Activated CD8-positive, alpha-beta memory T cell treated with anti-CD3 and anti-CD28 coated beads for 36 hours (primary cell): ENCODE results near the gene LMF2. TPM values are rescaled to one million over a fixed set of nuclear protein-coding genes. Genes with fewer than 3 reads are reported as not detected.

Experiments used
- CTCF ChIA-PET: fragments of 350-600 bp; sonication (Branson Sonifier 250); formaldehyde crosslinking; loops from one replicate; lab custom pipeline; 2021; ENCODE audit warnings: antibody characterized with exemption; lab: Charles Lee
- POLR2A ChIA-PET: fragments of 350-600 bp; sonication (Branson Sonifier 250); formaldehyde crosslinking; loops from one replicate; lab custom pipeline; 2021; ENCODE audit warnings: antibody characterized with exemption; lab: Charles Lee
- total RNA-seq, 2 experiments: library from RNA; stranded (reverse); gene quantifications; one replicate each; pipeline ENCODE4 v1.2.3, GENCODE V29; 2021

The LMF2 gene
- total RNA-seq, 2 experiments from 2014 or later: 78.2 to 78.4 TPM

DNA sequence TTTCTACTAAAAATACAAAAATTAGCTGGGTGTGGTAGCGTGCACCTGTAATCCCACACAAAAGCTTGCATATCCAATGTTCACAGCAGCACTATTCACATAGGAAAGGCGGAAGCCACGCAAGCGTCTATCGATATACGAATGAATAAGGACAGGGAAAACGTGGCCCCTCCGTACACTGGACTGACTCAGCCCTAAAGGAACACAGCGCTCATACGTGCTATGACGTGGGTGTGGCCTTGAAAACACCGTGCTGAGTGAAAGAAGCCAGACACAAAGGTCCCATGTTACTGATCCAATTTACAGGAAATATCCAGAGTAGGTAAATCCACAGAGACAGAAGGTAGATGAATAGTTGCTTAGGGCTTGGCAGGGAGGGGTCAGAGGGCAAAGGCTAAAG is 7.0 kb downstream of the LMF2 start:
- ChIA-PET POLR2A (interaction anchor here (0.6 kb wide), 1 partner anchor 25 kb away, joined by 3 read pairs; no protein-coding TSS in a partner anchor), CTCF (no interaction called here)

DNA sequence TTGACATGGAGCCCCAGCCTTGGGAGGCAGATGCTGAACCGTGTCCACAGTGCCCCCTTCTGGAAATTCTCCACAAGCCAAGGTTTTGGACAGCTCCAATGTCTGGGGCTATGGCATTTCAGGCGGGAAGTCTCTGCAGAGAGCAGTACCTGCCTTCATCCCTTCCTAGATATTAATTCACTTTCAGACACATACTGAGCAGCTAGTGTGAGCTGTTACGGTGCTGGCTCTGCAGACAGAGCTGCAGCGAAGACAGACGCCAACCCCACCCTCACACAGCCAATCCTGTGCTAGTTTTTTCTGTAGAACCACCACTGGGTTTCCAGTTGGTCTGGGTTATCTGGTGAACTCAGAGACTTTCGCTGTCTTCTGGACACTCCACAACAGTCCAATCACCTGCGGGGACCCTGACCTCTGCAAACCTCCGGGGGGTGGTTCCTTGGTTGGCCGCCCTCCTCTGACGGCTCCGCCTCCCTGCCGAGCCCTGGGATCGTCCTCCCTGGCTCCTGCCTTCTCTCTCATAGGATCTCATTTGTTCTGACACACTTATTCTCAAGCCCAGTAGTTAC is 9.1 kb downstream of the LMF2 start:
- POLR2A ChIA-PET: interaction anchor here (0.8 kb wide), 1 partner anchor 247 kb away, joined by 3 read pairs; no protein-coding TSS in a partner anchor
- CTCF ChIA-PET: interaction anchor here (0.7 to 1.9 kb wide), 23 partner anchors 8 to 253 kb away, joined by 3 to 7 read pairs (median 3); partner anchors contain the start of genes ADM2, CPT1B, LMF2 and NCAPH2

DNA sequence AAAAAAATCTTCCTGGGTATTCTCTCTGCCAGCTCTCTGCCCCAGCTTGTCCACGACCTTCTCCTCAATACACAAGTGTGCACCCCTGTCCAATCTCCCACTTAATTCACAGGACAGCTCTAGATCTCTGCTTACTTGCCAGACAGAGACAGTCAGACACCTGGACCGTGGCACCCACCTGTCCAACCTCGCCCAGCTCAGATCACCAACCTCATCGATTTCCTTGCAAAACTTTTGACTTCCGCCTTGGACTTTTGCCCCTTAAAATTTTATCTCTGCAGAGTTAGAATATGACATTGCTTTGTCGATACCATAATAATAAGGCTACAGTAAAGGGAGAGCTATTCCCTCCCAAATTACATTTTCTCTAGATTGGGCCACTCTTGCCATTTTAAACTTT is 10.4 kb downstream of the LMF2 start:
- ChIA-PET POLR2A (no interaction called here), CTCF (interaction anchor here (0.6 to 1.5 kb wide), 8 partner anchors 8 to 244 kb away, joined by 3 to 7 read pairs (median 4); partner anchors contain the start of genes LMF2 and NCAPH2)

DNA sequence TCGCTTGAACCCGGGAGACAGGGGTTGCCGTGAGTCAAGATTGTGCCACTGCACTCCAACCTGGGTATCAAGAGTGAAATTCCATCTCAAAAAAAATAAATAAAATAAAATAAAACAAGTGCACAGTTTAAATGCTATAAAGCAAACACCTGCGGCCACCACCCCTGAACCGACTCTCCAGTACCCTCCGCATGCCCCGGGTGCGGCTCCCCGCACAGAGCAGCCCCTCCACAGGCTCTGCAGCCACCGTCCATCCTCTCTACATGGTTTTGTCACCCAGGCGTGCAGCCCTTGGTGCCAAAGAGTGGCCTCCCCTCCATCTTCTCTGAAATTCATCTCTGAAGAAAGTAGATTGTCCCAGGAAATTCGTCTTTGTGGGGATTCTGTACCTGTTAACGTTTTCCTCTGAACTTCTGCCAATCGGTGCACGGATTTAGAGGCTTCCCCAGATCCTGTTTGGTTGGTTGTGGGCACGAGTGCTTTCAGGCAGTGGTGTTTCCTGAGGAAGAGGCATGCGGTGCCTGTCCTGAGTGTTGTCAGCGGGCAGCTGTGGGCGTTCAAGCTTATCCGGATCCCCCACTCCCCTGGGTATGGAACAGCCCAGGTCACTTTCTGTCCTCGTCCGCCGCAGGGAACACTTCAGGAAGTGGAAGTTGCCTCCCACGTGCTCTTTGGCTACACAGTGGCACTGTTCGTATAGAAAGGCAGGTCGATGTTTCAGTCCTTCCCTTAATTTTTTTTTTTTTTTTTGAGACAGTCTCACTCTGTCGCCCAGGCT is 16.8 kb downstream of the LMF2 start:
- ChIA-PET CTCF (no interaction called here), POLR2A (interaction anchor here (0.7 kb wide), 1 partner anchor 15 kb away, joined by 3 read pairs; no protein-coding TSS in a partner anchor)

DNA sequence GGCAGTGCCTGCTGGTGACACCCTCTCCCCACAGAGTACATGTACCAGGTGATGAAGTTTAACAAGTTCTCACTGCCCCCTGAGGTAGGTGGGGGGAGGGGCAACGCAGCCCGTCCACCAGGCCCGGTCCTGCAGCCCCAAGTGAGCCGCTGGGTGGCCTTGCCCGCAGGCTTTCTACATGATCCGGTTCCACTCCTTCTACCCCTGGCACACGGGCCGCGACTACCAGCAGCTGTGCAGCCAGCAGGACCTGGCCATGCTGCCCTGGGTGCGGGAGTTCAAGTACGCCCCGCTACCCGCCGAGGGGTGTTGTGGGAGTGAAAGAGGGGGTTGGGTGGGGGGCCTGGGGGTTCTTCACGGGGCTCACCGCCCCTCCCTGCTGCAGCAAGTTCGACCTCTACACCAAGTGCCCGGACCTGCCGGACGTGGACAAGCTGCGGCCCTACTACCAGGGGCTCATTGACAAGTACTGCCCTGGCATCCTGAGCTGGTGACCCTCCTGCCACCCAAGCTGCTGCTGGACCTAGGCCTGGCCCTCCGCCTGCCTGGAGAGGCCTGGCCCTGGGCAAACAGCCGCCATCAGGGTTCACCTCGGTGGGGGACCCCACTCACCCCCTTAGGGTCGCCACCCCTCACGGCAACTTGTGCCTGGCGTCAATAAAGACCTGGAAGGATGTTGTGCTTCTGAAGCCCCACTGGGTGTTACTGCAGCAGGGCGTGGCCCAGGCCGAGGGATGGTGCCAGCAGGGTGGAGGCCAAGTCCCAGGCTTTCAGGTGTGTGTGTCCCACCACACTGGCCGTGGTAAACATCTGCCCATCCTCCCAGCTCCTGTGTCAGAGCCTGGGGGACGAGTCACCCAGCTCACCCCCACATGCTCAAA is 17.9 kb downstream of the LMF2 start:
- ChIA-PET CTCF (interaction anchor here (0.7 to 0.8 kb wide), 2 partner anchors 8 to 17 kb away, joined by 3 read pairs; no protein-coding TSS in a partner anchor), POLR2A (interaction anchor here (0.6 kb wide), 1 partner anchor 134 kb away, joined by 3 read pairs; no protein-coding TSS in a partner anchor)

DNA sequence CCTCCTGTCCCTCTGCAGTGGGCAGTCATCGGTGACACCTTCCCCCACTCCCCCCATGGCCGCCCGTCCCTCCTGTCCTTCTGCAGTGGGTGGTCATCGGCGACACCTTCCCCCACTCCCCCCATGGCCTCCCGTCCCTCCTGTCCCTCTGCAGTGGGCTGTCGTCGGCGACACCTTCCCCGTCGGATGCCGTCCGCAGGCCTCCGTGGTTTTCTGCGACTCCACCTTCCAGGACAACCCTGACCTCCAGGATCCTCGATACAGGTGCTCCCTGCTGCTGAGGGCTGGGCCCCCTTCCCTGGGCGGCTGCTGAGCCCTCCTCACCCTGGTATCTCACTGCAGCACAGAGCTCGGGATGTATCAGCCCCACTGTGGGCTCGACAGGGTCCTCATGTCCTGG is 18.6 kb downstream of the LMF2 start:
- ChIA-PET POLR2A (no interaction called here), CTCF (interaction anchor here (0.8 kb wide), 1 partner anchor 9 kb away, joined by 3 read pairs; no protein-coding TSS in a partner anchor)

DNA sequence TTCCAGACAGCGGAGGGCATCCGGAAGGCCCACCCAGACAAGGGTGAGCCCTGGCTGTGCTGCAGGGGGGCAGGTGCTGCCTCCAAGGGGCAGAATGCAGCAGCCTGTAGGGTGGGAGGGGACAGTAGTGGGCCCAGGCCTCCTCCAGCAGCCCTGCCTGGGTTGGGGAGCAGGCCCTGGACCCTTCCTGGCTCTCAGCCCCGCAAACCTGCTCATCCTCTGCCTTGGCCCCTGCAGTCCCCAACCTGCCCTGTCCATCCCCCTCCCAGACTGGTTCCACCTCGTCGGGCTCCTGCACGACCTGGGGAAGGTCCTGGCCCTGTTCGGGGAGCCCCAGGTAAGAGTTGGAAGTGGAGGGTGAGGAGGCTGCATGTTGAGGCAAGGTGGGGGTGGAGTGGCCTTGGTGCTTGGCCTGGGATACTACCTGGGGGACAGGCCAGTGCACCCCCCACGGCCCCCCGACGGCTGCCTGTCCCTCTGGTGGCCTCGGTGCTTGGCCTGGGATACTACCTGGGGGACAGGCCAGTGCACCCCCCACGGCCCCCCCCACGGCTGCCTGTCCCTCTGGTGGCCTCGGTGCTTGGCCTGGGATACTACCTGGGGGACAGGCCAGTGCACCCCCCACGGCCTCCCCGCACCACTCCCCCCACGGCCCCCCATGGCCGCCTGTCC is 19.4 kb downstream of the LMF2 start:
- ChIA-PET POLR2A (no interaction called here), CTCF (no interaction called here)

DNA sequence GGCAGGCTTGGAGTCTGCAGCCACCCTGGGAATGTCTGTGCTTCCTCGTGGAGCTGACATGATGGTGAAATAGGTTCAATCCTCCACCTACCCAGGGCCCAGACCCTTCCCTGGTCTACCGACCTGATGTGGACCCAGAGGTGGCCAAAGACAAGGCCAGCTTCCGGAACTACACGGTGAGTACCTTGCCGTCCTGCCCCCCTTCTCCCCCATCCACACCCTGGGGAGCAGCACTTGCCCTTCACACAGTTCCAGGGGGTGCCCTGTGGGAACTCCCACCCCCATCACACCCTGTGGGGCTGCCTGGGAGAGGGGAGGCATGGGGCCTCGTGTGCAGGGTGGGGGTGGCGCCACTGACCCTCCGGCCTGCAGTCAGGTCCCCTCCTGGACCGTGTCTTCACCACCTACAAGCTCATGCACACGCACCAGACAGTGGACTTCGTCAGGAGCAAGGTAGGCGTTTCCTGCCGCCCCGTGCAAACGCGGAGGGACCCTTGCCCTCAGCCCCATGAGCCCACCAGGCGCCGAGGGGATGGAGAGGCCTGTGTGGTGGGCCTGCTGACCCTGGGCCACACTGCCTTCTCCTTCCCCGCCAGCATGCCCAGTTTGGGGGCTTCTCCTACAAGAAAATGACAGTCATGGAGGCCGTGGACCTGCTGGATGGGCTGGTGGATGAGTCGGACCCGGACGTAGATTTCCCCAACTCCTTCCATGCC is 20.1 kb downstream of the LMF2 start:
- POLR2A ChIA-PET: interaction anchor here (0.7 kb wide), 1 partner anchor 128 kb away, joined by 4 read pairs; no protein-coding TSS in a partner anchor
- CTCF ChIA-PET: no interaction called here

DNA sequence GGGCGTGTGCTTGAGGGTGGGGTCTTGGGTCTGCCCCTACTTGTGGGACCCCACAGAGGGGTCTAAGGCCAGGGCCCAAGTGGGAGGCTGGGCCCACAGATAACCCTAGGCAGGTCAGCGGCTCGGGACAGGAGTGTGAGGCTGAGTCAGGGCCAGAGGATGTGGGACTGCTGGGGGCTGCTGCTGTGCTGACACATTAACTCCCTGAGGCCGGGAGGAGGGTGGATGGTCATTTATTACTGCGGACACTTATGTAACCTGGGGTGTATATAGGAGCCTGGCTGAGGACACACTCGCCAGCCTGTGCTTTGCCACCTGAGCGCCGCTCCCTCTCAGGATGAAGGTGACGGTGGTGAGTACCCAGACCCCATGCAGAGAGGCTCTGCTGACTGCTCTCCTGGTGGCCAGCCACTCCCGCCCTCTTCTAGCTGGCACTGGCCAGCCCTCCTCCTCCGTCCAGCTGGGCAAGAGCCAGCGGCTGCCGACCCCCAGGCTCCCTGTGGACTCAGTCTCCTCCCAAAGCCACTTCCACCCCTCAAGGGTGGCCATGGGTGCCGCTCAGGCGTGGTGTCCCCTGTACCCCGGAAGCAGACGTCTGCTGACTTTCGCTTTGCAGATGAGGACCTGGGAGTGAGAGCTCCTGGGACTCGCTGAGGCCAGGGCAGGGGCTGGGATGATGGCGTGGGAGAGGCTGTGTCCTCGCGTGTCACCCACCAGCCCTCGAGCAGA is 20.8 kb downstream of the LMF2 start, which contains the start of gene MIOX:
TSS of gene MIOX (plus strand) at position 299 of the 729 bp plus-strand sequence. CDS start at position 338, 39 bp downstream.
- ChIA-PET CTCF (interaction anchor here (0.5 to 1.0 kb wide), 2 partner anchors 8 to 12 kb away, joined by 3 read pairs; no protein-coding TSS in a partner anchor), POLR2A (interaction anchor here (0.7 kb wide), 1 partner anchor 129 kb away, joined by 4 read pairs; no protein-coding TSS in a partner anchor)

DNA sequence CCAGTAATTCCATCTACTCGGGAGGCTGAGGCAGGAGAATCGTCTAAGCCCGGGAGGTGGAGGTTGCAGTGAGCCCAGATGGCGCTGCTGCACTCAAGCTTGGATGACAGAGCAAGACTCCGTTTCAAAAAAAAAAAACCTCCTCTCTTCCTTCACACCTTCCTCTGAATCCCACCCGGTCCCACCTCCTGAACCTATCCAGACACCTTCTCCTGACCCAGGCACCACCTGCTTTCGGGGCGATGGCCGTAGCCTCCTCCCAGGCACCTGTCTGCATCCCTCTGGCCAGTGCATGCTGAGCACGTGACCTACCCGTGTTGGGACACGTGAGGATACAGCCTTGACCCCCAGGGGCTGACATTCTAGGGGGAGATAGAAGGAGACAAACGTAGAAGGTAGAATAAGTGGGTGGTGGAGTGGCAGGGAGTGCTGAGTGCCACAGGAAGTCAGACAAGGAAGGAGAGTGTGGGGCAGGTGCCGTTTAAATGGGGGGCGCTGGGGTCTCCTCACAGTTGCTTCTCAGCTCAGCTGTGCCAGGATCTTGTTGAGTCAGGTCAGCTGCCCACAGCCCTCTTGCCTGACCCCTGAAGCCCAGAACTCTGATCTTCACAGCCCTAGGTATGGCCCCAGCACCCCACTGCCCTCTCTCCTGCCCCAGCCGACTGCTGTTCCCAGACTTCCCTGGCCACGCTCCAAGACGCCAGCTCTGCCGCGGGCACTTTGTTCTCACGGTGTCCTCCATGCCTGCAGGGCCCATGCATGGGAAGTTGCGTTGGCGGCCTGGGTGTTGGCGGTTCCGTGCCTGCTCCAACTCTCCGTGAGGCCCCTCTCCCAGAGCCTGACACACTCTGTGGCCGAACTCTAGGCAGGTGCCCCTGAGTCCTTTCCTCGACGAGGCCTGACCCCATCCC is 22.0 kb downstream of the LMF2 start:
- ChIA-PET CTCF (interaction anchor here (1.0 to 1.8 kb wide), 2 partner anchors 9 to 13 kb away, joined by 3 to 6 read pairs; no protein-coding TSS in a partner anchor), POLR2A (no interaction called here)

DNA sequence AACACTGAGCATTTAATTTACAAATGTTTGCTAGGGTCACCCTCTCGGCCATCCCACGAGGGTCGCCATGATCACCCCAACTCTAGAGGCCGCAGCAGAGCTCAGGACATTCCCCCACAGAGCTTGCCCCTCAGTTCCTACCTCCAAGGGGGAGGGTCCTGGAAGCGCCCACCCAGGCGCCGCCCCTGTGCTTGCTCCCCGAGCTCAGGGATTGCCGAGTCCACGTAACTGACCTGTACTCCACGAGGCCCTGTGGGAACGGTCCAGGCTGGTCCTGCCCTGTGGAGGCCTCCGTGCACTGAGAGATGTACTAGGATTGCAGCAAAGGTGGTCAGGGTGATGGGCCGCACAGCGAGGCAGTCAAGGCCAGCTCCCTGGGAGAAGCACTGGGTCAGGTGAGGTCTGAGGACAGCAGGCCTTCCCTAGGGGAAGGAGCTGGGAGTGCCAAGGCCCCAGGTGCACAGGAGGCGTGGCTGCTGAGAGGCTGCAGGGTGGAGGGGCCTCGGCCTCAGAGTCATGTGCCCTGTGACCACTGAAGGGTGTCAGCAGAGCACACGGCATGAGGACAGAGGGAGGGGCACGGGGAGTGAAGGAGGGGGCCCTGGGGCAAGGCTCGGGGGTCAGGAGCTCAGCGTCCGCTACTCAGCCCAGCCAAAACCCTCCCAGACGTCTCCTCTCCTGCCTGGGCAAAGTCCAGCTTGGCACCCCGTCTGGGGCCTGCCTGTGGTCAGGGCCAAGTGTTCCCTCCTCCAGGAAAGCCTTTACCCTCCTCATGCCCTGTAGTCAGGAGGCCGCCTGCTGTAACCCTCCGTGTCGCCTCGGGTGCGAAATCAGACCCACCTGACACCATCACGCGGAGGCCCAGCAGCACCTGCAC is 23.3 kb downstream of the LMF2 start:
- ChIA-PET CTCF (interaction anchor here (1.0 to 1.8 kb wide), 3 partner anchors 14 to 67 kb away, joined by 3 to 6 read pairs (median 3); no protein-coding TSS in a partner anchor), POLR2A (no interaction called here)

DNA sequence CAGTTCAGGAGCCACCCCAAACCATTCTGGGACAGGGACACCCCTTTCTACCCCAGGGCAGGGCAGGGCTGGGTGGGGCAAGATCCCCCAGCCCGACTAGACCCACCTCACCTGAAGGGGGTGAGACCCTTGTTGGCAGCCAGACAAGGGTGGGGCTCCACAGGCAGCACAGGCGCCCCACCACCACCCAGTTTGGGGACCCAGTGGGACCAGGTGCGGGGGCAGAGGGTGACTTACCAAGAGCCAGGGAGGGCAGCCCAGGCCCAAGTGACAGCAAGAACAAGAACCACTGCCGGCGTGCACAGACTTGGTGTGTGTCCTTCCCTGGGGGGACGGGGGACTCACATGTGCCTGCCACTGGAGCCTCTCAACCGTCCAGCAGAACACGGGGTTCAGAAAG is 23.9 kb downstream of the LMF2 start:
- POLR2A ChIA-PET: no interaction called here
- CTCF ChIA-PET: interaction anchor here (1.1 to 1.4 kb wide), 2 partner anchors 14 to 68 kb away, joined by 3 to 5 read pairs; no protein-coding TSS in a partner anchor

DNA sequence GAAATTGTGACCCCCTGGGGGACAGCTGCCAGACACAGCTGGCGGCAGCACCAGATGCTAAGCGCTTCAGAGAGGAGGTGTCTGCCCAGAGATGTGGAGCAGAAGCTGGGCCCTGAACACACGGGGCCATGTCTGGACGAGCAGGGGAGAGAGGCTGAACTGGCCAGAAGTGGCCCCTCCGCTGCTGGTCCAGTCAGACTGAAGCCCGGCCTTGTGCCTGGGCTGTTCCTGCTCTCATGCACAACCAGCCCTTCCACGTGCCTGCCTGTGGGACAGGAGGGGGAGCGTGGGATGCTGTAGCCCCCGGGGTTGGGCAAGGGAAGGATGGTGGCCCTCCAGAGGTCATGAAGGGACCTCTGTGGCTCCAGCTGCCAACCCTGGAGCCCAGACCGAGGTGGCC is 24.4 kb downstream of the LMF2 start:
- CTCF ChIA-PET: interaction anchor here (1.4 to 1.8 kb wide), 2 partner anchors 10 to 15 kb away, joined by 5 to 7 read pairs; no protein-coding TSS in a partner anchor

DNA sequence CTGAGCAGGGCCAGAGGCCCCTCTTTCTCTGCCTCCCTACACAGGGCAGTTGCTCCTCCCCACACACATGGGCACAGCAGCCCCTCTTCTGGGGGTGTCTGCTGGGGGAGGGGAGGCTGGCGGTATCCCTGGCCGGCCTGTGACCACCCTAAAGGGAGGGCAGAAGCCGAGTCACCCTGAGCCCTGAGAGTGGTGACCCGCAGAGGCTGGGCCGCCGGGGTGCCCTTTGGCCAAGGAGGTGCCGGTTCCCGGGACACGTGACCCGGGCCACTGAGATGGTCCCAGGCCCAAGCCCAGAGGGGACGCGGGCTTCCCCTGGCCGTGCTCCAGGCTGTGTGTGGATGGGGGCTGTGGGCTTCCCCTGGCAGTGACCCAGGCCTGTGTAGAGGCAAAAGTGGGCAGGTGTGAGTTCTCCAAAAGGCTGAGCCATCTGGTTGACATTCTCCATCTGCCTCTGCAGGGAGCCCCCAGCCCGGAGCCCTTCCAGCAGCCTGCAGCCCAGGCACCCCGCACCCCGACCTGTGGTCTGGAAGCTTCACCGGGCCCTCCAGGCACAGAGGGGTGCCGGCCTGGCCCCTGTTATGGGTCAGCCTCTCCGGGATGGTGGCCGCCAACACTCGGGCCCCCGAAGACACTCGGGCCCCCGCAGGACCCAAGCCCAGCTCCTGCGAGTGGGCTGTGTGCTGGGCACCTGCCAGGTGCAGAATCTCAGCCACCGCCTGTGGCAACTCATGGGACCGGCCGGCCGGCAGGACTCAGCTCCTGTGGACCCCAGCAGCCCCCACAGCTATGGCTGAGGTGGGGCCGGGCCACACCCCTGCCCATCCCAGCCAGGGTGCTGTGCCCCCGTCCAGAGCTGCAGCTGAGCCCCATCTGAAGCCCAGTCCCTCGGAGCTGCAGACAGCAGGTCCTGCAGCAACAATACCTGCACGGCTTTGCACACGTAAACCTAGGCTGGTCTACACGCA is 25.1 kb downstream of the LMF2 start:
- ChIA-PET CTCF (interaction anchor here (1.0 to 1.8 kb wide), 3 partner anchors 9 to 16 kb away, joined by 3 to 7 read pairs (median 5); no protein-coding TSS in a partner anchor), POLR2A (no interaction called here)

More for the DNA sequence above, 24.4 kb downstream of the LMF2 start:
- POLR2A ChIA-PET: no interaction called here
